Measurements from ENCODE around the gene ITGB1. TPM values are rescaled to one million over a fixed set of nuclear protein-coding genes. Genes with fewer than 3 reads are reported as not detected.

ITGB1 gene
- total and polyA plus RNA-seq, 10 of the 15 experiments (the other 5 are each of a cell fraction or from before 2014, with no cell fraction given), result 2.8 to 20.7 (median 10.4) TPM

DNA sequence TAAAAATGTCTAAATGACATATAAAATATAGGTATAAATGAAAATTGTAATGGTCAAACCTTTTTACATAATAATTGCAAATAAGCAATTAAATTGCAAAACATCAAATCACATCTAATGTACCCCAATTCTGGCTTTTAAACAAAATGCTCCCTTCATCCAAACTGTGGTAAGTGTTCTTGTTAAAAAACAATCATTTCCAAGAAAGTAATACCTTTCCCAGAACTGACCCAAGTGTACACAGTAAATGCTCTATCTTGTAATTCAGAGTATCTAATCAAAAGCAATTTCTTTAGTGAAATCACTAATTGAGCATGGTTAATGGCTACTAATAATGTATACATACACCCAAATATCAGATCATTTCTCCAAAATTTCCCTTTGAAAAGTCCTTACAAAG lies 28.0 kb downstream of the ITGB1 start:
- ChIA-PET SMC1A (ENCODE audit: uncharacterized antibody, unreplicated experiment) (no interaction called here), POLR2A (no interaction called here), CTCF (interaction anchor here (1.4 kb wide), 1 partner anchor 79 kb away, joined by 4 read pairs; no protein-coding TSS in a partner anchor), RAD21 (ENCODE audit: unreplicated experiment) (no interaction called here)
- Histone ChIP-seq H3K27me3 (replicated peaks in 1 of 2; ENCODE audit: control insufficient read depth in 2 of 2, insufficient read depth in 2 of 2, low read length in 1 of 2) (no peaks in the 10 kb centered on the region), H3K9me3 (replicated peaks; ENCODE audit: control insufficient read depth, insufficient read depth, low read length) (no peaks in the 10 kb centered on the region; the same call in 2 of the 3 replicates), H3K4me2 (ENCODE audit: control insufficient read depth, insufficient read depth) (no peak overlapping the region), H3K4me1 (ENCODE audit: control insufficient read depth, insufficient read depth, low read length) (no peaks in the 10 kb centered on the region), H3K4me3 (no peak overlapping the region), H3K27ac (ENCODE audit: control insufficient read depth, insufficient read depth) (no peak overlapping the region), H2AFZ (ENCODE audit: control insufficient read depth, low read depth, low read length) (no peak overlapping the region), H3K36me3 (ENCODE audit: control insufficient read depth in 2 of 2, insufficient read depth in 2 of 2, low read length in 1 of 2) (peaks cover 0 to 20% of the 10 kb centered on the region in 2 experiments; a peak in 3 of 4 replicates), H3K9ac (ENCODE audit: control insufficient read depth, insufficient read depth, low read length) (no peak overlapping the region), H3K79me2 (ENCODE audit: control insufficient read depth, insufficient read depth, low read length) (no peaks in the 10 kb centered on the region), H4K20me1 (ENCODE audit: control insufficient read depth, insufficient read depth) (no peaks in the 10 kb centered on the region)
- in situ Hi-C loops (cut with MboI) (no loop called here), intact Hi-C loops (cut with micrococcal nuclease; ENCODE audit: unreplicated experiment) (no loop called here)
- BruUV-seq (replicated peaks), result no TSS peak
- DNase-seq (ENCODE audit: low read depth, low spot score) (no peak), FAIRE-seq (no peak), ATAC-seq (no peak)
- TF ChIP-seq NR2C1 (IDR thresholded peaks at IDR 0.05), result no peak
- TF ChIP-seq MTA2 (IDR thresholded peaks at IDR 0.05; ENCODE audit: low read depth), result no peak
- TF ChIP-seq CEBPB (IDR thresholded peaks at IDR 0.05; ENCODE audit: borderline replicate concordance in 1 of 2, low read depth in 2 of 2, low read length in 2 of 2), result no peak
- TF ChIP-seq MXI1 (IDR thresholded peaks at IDR 0.05; ENCODE audit: low read depth, low read length), result no peak
- no peak for TF ChIP-seq TCF7 (IDR thresholded peaks at IDR 0.05; ENCODE audit: borderline replicate concordance)
- no peak for TF ChIP-seq FOXK2 (IDR thresholded peaks at IDR 0.05)
- TF ChIP-seq NFYA (IDR thresholded peaks at IDR 0.05; ENCODE audit: borderline replicate concordance, low read depth, low read length), result no peak
- TF ChIP-seq TARDBP (IDR thresholded peaks at IDR 0.05; ENCODE audit: borderline replicate concordance), result no peak
- TF ChIP-seq ZNF622 (IDR thresholded peaks at IDR 0.05), result no peak
- TF ChIP-seq FOXM1 (IDR thresholded peaks at IDR 0.05; ENCODE audit: low read depth, low read length), result no peak
- TF ChIP-seq YBX1 (IDR thresholded peaks at IDR 0.05), result no peak
- no peak for TF ChIP-seq ELK1 (IDR thresholded peaks at IDR 0.05; ENCODE audit: low read depth, low read length)
- TF ChIP-seq, protein P1, sequence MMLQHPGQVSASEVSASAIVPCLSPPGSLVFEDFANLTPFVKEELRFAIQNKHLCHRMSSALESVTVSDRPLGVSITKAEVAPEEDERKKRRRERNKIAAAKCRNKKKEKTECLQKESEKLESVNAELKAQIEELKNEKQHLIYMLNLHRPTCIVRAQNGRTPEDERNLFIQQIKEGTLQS (IDR thresholded peaks at IDR 0.05; ENCODE audit: borderline replicate concordance, extremely low read depth, low read depth, low read length), result no peak
- no peak for TF ChIP-seq NR2F1 (conservative IDR thresholded peaks at IDR 0.05)
- no peak for TF ChIP-seq IRF4 (IDR thresholded peaks at IDR 0.05; ENCODE audit: low read depth, low read length)
- TF ChIP-seq MEF2B (IDR thresholded peaks at IDR 0.05; ENCODE audit: partially characterized antibody, poor library complexity, severe bottlenecking), result no peak
- no peak for TF ChIP-seq POLR2A (IDR thresholded peaks at IDR 0.05; ENCODE audit: low read depth, low read length)
